Measurements from ENCODE around the gene KRAS.
"Not testable (repeated sequence)": the region's sequence is repeated elsewhere in the genome, so short reads cannot be mapped to it uniquely, and the experiment has no call there.

Gene KRAS

GRCh38 chr12:25250744-25251730 lies at the start of gene KRAS:
Gene KRAS, minus strand, starts transcription at chr12:25250929.
- peak; percentile 76 for DNase-seq (ENCODE audit: low spot score)

- no peak for DNase-seq (ENCODE audit: low spot score)
These were observed 45.7 kb upstream of the KRAS start for GRCh38 chr12:25296381-25296780.

GRCh38 chr12:25295361-25295760 lies 44.6 kb upstream of the KRAS start:
- no peak for DNase-seq (ENCODE audit: low spot score)

GRCh38 chr12:25293653-25294052 lies 42.9 kb upstream of the KRAS start:
- DNase-seq (ENCODE audit: low spot score), result peak; percentile 30

GRCh38 chr12:25292810-25293221 lies 42.1 kb upstream of the KRAS start:
- DNase-seq (ENCODE audit: low spot score), result not testable (repeated sequence)

GRCh38 chr12:25287610-25288009 lies 36.9 kb upstream of the KRAS start:
- no peak for DNase-seq (ENCODE audit: low spot score)

- no peak for DNase-seq (ENCODE audit: low spot score)
These were observed 36.1 kb upstream of the KRAS start for GRCh38 chr12:25286837-25287236.

GRCh38 chr12:25284024-25284423 lies 33.3 kb upstream of the KRAS start:
- DNase-seq (ENCODE audit: low spot score), result no peak

- DNase-seq (ENCODE audit: low spot score), result no peak
These were observed 32.3 kb upstream of the KRAS start for GRCh38 chr12:25283006-25283405.

GRCh38 chr12:25280082-25280481 lies 29.4 kb upstream of the KRAS start:
- DNase-seq (ENCODE audit: low spot score), result no peak

- no peak for DNase-seq (ENCODE audit: low spot score)
These were observed 27.5 kb upstream of the KRAS start for GRCh38 chr12:25278269-25278668.

- DNase-seq (ENCODE audit: low spot score), result peak; percentile 30
These were observed 25.6 kb upstream of the KRAS start for GRCh38 chr12:25276199-25276937.

- DNase-seq (ENCODE audit: low spot score), result no peak
These were observed 20.9 kb upstream of the KRAS start for GRCh38 chr12:25271486-25272098.

GRCh38 chr12:25269701-25270100 lies 19.0 kb upstream of the KRAS start:
- no peak for DNase-seq (ENCODE audit: low spot score)

- no peak for DNase-seq (ENCODE audit: low spot score)
These were observed 15.8 kb upstream of the KRAS start for GRCh38 chr12:25266497-25266896.

GRCh38 chr12:25264862-25265261 lies 14.1 kb upstream of the KRAS start:
- DNase-seq (ENCODE audit: low spot score), result no peak

GRCh38 chr12:25264114-25264513 lies 13.4 kb upstream of the KRAS start:
- no peak for DNase-seq (ENCODE audit: low spot score)

GRCh38 chr12:25263594-25263993 lies 12.9 kb upstream of the KRAS start:
- DNase-seq (ENCODE audit: low spot score), result no peak

GRCh38 chr12:25262389-25263074 lies 11.8 kb upstream of the KRAS start:
- no peak for DNase-seq (ENCODE audit: low spot score)

GRCh38 chr12:25257590-25258324 lies 7.0 kb upstream of the KRAS start:
- DNase-seq (ENCODE audit: low spot score), result no peak

- DNase-seq (ENCODE audit: low spot score), result no peak
These were observed 6.1 kb upstream of the KRAS start for GRCh38 chr12:25256826-25257225.

Data from COLO829 (cell line).